ENCODE results near the gene ARMC10.
"Not testable (repeated sequence)": the region's sequence is repeated elsewhere in the genome, so short reads cannot be mapped to it uniquely, and the experiment has no call there.

Gene ARMC10

GRCh38 chr7:103031781-103032180 lies 43.2 kb upstream of the ARMC10 start:
- Histone ChIP-seq H4K20me1 (ENCODE audit: insufficient read depth, low read length) (no peaks in the 10 kb centered on the region), H3F3A (ENCODE audit: insufficient read depth, low read length) (no peaks in the 10 kb centered on the region), H3K9ac (ENCODE audit: low read length) (no peak overlapping the region), H3K4me2 (ENCODE audit: low read length) (no peak overlapping the region), H3K4me1 (ENCODE audit: insufficient read depth, low read length, severe bottlenecking) (no peaks in the 10 kb centered on the region), H3K79me2 (ENCODE audit: insufficient read depth, low read length) (no peaks in the 10 kb centered on the region), H3K4me3 (ENCODE audit: low read depth, low read length, poor library complexity, severe bottlenecking) (no peak overlapping the region), H3K27ac (ENCODE audit: low read depth, low read length, poor library complexity, severe bottlenecking) (no peak overlapping the region), H3K27me3 (ENCODE audit: insufficient read depth, low read length) (0 out of 2 replicates have a peak, but pooled peaks cover 5% of the 10 kb centered on the region), H3K36me3 (ENCODE audit: insufficient read depth, low read length) (no peaks in the 10 kb centered on the region), H3K9me2 (ENCODE audit: low read depth, low read length) (no peaks in the 10 kb centered on the region), H3K9me3 (ENCODE audit: low read length) (no peaks in the 10 kb centered on the region), H2AFZ (ENCODE audit: low read length) (no peak overlapping the region)
- TF ChIP-seq, protein P1, sequence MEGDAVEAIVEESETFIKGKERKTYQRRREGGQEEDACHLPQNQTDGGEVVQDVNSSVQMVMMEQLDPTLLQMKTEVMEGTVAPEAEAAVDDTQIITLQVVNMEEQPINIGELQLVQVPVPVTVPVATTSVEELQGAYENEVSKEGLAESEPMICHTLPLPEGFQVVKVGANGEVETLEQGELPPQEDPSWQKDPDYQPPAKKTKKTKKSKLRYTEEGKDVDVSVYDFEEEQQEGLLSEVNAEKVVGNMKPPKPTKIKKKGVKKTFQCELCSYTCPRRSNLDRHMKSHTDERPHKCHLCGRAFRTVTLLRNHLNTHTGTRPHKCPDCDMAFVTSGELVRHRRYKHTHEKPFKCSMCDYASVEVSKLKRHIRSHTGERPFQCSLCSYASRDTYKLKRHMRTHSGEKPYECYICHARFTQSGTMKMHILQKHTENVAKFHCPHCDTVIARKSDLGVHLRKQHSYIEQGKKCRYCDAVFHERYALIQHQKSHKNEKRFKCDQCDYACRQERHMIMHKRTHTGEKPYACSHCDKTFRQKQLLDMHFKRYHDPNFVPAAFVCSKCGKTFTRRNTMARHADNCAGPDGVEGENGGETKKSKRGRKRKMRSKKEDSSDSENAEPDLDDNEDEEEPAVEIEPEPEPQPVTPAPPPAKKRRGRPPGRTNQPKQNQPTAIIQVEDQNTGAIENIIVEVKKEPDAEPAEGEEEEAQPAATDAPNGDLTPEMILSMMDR (IDR thresholded peaks at IDR 0.05; ENCODE audit: low read length): no peak
- no peak for TF ChIP-seq EZH2 (IDR thresholded peaks at IDR 0.05; ENCODE audit: borderline replicate concordance, low read length)

DNA sequence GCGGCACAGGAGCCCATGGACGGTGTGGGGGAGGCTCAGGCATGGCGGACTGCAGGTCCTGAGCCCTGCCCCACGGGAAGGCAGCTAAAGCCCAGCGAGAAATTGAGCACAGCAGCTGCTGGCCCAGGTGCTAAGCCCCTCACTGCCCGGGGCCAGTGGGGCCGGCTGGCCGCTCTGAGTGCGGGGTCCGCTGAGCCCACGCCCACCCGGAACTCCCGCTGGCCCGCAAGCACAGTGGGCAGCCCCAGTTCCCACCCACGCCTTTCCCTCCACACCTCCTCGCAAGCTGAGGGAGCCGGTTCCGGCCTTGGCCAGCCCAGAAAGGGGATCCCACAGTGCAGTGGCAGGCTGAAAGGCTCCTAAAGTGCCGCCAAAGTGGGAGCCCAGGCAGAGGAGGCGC lies 40.6 kb upstream of the ARMC10 start:
- H3F3A ChIP-seq (ENCODE audit: insufficient read depth, low read length); H3K27me3 ChIP-seq (ENCODE audit: insufficient read depth, low read length); H3K9me2 ChIP-seq (ENCODE audit: low read depth, low read length); H3K9ac ChIP-seq (ENCODE audit: low read length); H3K27ac ChIP-seq (ENCODE audit: low read depth, low read length, poor library complexity, severe bottlenecking); H3K79me2 ChIP-seq (ENCODE audit: insufficient read depth, low read length); H3K36me3 ChIP-seq (ENCODE audit: insufficient read depth, low read length); H4K20me1 ChIP-seq (ENCODE audit: insufficient read depth, low read length); H3K4me1 ChIP-seq (ENCODE audit: insufficient read depth, low read length, severe bottlenecking); H3K4me2 ChIP-seq (ENCODE audit: low read length); H3K9me3 ChIP-seq (ENCODE audit: low read length); H3K4me3 ChIP-seq (ENCODE audit: low read depth, low read length, poor library complexity, severe bottlenecking); H2AFZ ChIP-seq (ENCODE audit: low read length): not testable (repeated sequence)

GRCh38 chr7:103037476-103037822 lies 37.5 kb upstream of the ARMC10 start:
- H3K9ac ChIP-seq (ENCODE audit: low read length): no peak overlapping the region
- H2AFZ ChIP-seq (ENCODE audit: low read length): no peak overlapping the region
- H3K4me3 ChIP-seq (ENCODE audit: low read depth, low read length, poor library complexity, severe bottlenecking): no peak overlapping the region
- H3K9me3 ChIP-seq (ENCODE audit: low read length): no peaks in the 10 kb centered on the region
- no peak overlapping the region for H3K27ac ChIP-seq (ENCODE audit: low read depth, low read length, poor library complexity, severe bottlenecking)
- H3K79me2 ChIP-seq (ENCODE audit: insufficient read depth, low read length): no peaks in the 10 kb centered on the region
- H3K9me2 ChIP-seq (ENCODE audit: low read depth, low read length): no peaks in the 10 kb centered on the region
- no peaks in the 10 kb centered on the region for H3K36me3 ChIP-seq (ENCODE audit: insufficient read depth, low read length)
- 0 out of 2 replicates have a peak, but pooled peaks cover 5% of the 10 kb centered on the region for H3K27me3 ChIP-seq (ENCODE audit: insufficient read depth, low read length)
- H4K20me1 ChIP-seq (ENCODE audit: insufficient read depth, low read length): no peaks in the 10 kb centered on the region
- H3F3A ChIP-seq (ENCODE audit: insufficient read depth, low read length): no peaks in the 10 kb centered on the region
- H3K4me2 ChIP-seq (ENCODE audit: low read length): no peak overlapping the region
- TF ChIP-seq, protein P1 (IDR thresholded peaks at IDR 0.05; ENCODE audit: low read length): no peak
- no peak for TF ChIP-seq EZH2 (IDR thresholded peaks at IDR 0.05; ENCODE audit: borderline replicate concordance, low read length)
- H3K4me1 ChIP-seq (ENCODE audit: insufficient read depth, low read length, severe bottlenecking): no peaks in the 10 kb centered on the region

DNA sequence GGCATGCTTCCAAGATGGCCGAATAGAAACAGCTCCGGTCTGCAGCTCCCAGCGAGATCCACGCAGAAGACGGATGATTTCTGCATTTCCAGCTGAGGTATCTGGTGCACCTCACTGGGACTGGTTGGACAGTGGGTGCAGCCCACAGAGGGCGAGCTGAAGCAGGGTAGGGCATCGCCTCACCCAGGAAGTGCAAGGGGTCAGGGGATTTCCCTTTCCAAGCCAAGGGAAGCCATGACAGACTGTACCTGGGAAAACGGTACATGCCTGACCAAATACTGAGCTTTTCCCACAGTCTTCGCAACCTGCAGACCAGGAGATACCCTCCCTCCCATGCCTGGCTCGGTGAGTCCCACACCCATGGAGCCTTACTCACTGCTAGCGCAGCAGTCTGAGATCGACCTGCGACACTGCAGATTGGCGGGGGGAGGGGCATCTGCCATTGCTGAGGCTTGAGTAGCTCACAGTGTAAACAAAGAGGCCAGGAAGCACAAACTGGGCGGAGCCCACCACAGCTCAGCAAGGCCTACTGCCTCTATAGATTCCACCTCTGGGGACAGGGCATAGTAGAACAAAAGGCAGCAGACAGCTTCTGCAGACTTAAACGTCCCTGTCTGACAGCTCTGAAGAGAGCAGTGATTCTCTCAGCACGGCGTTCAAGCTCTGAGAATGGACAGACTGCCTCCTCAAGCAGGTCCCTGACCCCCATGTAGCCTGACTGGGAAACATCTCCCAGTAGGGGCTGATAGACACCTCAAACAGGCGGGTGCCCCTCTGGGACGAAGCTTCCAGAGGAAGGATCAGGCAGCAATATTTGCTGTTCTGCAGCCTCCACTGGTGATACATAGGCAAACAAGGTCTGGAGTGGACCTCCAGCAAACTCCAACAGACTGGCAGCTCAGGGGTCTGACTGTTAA lies 36.9 kb upstream of the ARMC10 start:
- H2AFZ ChIP-seq (ENCODE audit: low read length); H3K79me2 ChIP-seq (ENCODE audit: insufficient read depth, low read length): not testable (repeated sequence)

GRCh38 chr7:103041815-103042214 lies 33.1 kb upstream of the ARMC10 start:
- not testable (repeated sequence) for H3K27me3 ChIP-seq (ENCODE audit: insufficient read depth, low read length); H3F3A ChIP-seq (ENCODE audit: insufficient read depth, low read length); H3K4me3 ChIP-seq (ENCODE audit: low read depth, low read length, poor library complexity, severe bottlenecking); H3K9me2 ChIP-seq (ENCODE audit: low read depth, low read length); H4K20me1 ChIP-seq (ENCODE audit: insufficient read depth, low read length); H3K4me1 ChIP-seq (ENCODE audit: insufficient read depth, low read length, severe bottlenecking); H3K27ac ChIP-seq (ENCODE audit: low read depth, low read length, poor library complexity, severe bottlenecking); H3K4me2 ChIP-seq (ENCODE audit: low read length); H2AFZ ChIP-seq (ENCODE audit: low read length); H3K9me3 ChIP-seq (ENCODE audit: low read length); H3K9ac ChIP-seq (ENCODE audit: low read length); H3K79me2 ChIP-seq (ENCODE audit: insufficient read depth, low read length); H3K36me3 ChIP-seq (ENCODE audit: insufficient read depth, low read length)

More for the DNA sequence above, 36.9 kb upstream of the ARMC10 start:
- not testable (repeated sequence) for H3K36me3 ChIP-seq (ENCODE audit: insufficient read depth, low read length); H3K4me2 ChIP-seq (ENCODE audit: low read length); H3F3A ChIP-seq (ENCODE audit: insufficient read depth, low read length); H3K27me3 ChIP-seq (ENCODE audit: insufficient read depth, low read length); H3K27ac ChIP-seq (ENCODE audit: low read depth, low read length, poor library complexity, severe bottlenecking); H3K9me2 ChIP-seq (ENCODE audit: low read depth, low read length); H4K20me1 ChIP-seq (ENCODE audit: insufficient read depth, low read length); H3K4me3 ChIP-seq (ENCODE audit: low read depth, low read length, poor library complexity, severe bottlenecking); H3K9me3 ChIP-seq (ENCODE audit: low read length); H3K4me1 ChIP-seq (ENCODE audit: insufficient read depth, low read length, severe bottlenecking); H3K9ac ChIP-seq (ENCODE audit: low read length)
